WTC11 (cell line): Measurements from ENCODE around the gene PGD. TPM values are rescaled to one million over a fixed set of nuclear protein-coding genes. Genes with fewer than 3 reads are reported as not detected.

Source experiments
- ATAC-seq: fragments of 200-7000 bp; cut with Tn5 transposase; 2 replicates; pipeline ENCODE4 v1.10.0; 2021; ENCODE audit warnings: mild to moderate bottlenecking, moderate library complexity
- CTCF ChIA-PET: fragments of 300-600 bp; sonication (Branson Sonifier 250); formaldehyde crosslinking; loops from one replicate; lab custom pipeline; 2021; ENCODE audit warnings: antibody characterized with exemption; lab: Charles Lee
- POLR2A ChIA-PET: fragments of 350-600 bp; sonication (Branson Sonifier 250); formaldehyde crosslinking; loops from one replicate; lab custom pipeline; 2021; ENCODE audit warnings: antibody characterized with exemption; lab: Charles Lee
- DNase-seq: peaks from one replicate; pipeline ENCODE4 v3.0.0; 2021; ENCODE audit warnings: low spot score
- H3K27ac Mint-ChIP-seq: 2 replicates; pipeline ENCODE4 v1.8.0; 2021; ENCODE audit warnings: mixed read lengths
- H3K27me3 Mint-ChIP-seq: 2 replicates; pipeline ENCODE4 v1.8.0; 2021; ENCODE audit warnings: low read depth, mild to moderate bottlenecking, moderate library complexity, mixed read lengths
- H3K36me3 Mint-ChIP-seq: 2 replicates; pipeline ENCODE4 v1.8.0; 2021; ENCODE audit warnings: mixed read lengths
- H3K4me1 Mint-ChIP-seq: 2 replicates; pipeline ENCODE4 v1.8.0; 2022; ENCODE audit warnings: mixed read lengths
- H3K4me3 Mint-ChIP-seq: 2 replicates; pipeline ENCODE4 v1.8.0; 2021; ENCODE audit warnings: mild to moderate bottlenecking, moderate library complexity, mixed read lengths
- H3K9me3 Mint-ChIP-seq: 2 replicates; pipeline ENCODE4 v1.8.0; 2021; ENCODE audit warnings: mixed read lengths
- ATF2 ChIP-seq: sonication (generic); formaldehyde crosslinking; IDR thresholded peaks from 2 replicates; pipeline ENCODE4 v1.8.1; 2022; ENCODE audit warnings: low read depth, missing genetic modification reagents, borderline replicate concordance
- E2F1 ChIP-seq: sonication (generic); formaldehyde crosslinking; IDR thresholded peaks from 2 replicates; pipeline ENCODE4 v1.8.0; 2022; ENCODE audit warnings: mild to moderate bottlenecking, missing genetic modification reagents
- GABPB1 ChIP-seq: sonication (generic); formaldehyde crosslinking; IDR thresholded peaks from 2 replicates; pipeline ENCODE4 v1.8.1; 2023; ENCODE audit warnings: mild to moderate bottlenecking, missing genetic modification reagents
- GRHL2 ChIP-seq: fragments of 250-450 bp; sonication (Bioruptor Pico); IDR thresholded peaks from 2 replicates; pipeline ENCODE4 v1.8.0; 2022; ENCODE audit warnings: mild to moderate bottlenecking, moderate library complexity; ENCODE audit not compliant: insufficient replicate concordance, severe bottlenecking
- IRF1 ChIP-seq: sonication (generic); formaldehyde crosslinking; IDR thresholded peaks from 2 replicates; pipeline ENCODE4 v1.8.0; 2023; ENCODE audit warnings: missing genetic modification reagents
- JUN ChIP-seq: sonication (generic); formaldehyde crosslinking; IDR thresholded peaks from 2 replicates; pipeline ENCODE4 v1.8.0; 2023; ENCODE audit warnings: mild to moderate bottlenecking, missing genetic modification reagents
- KAT7 ChIP-seq: sonication (generic); formaldehyde crosslinking; IDR thresholded peaks from 2 replicates; pipeline ENCODE4 v1.8.1; 2023; ENCODE audit warnings: missing genetic modification reagents, mild to moderate bottlenecking, borderline replicate concordance
- MXD4 ChIP-seq: fragments of 250-450 bp; sonication (Bioruptor Pico); IDR thresholded peaks from 2 replicates; pipeline ENCODE4 v1.8.0; 2021; ENCODE audit warnings: mild to moderate bottlenecking, moderate library complexity, borderline replicate concordance
- PREB ChIP-seq: sonication (generic); formaldehyde crosslinking; IDR thresholded peaks from 2 replicates; pipeline ENCODE4 v1.8.1; 2022; ENCODE audit warnings: mild to moderate bottlenecking, missing genetic modification reagents, moderate library complexity, borderline replicate concordance
- SOX15 ChIP-seq: fragments of 250-450 bp; sonication (Bioruptor Pico); IDR thresholded peaks from 2 replicates; pipeline ENCODE4 v1.9.0; 2021; ENCODE audit warnings: mild to moderate bottlenecking
- STAT6 ChIP-seq: sonication (generic); formaldehyde crosslinking; conservative IDR thresholded peaks from 2 replicates; pipeline ENCODE4 v1.8.1; 2023; ENCODE audit warnings: mild to moderate bottlenecking, low read depth, missing genetic modification reagents, moderate library complexity
- TP53 ChIP-seq: sonication (generic); formaldehyde crosslinking; IDR thresholded peaks from 2 replicates; pipeline ENCODE4 v1.8.1; 2023; ENCODE audit warnings: mild to moderate bottlenecking, missing genetic modification reagents
- USF2 ChIP-seq: sonication (generic); formaldehyde crosslinking; IDR thresholded peaks from 2 replicates; pipeline ENCODE4 v1.8.1; 2023; ENCODE audit warnings: mild to moderate bottlenecking, missing genetic modification reagents, moderate library complexity
- ZMAT4 ChIP-seq: fragments of 250-450 bp; sonication (Bioruptor Pico); IDR thresholded peaks from 2 replicates; pipeline ENCODE4 v1.9.0; 2021; ENCODE audit warnings: mild to moderate bottlenecking
- ZNF281 ChIP-seq: sonication (generic); formaldehyde crosslinking; IDR thresholded peaks from 2 replicates; pipeline ENCODE4 v1.8.0; 2023; ENCODE audit warnings: mild to moderate bottlenecking, missing genetic modification reagents
- ZNF512 ChIP-seq: sonication (generic); formaldehyde crosslinking; IDR thresholded peaks from 2 replicates; pipeline ENCODE4 v1.8.1; 2022; ENCODE audit warnings: missing genetic modification reagents, borderline replicate concordance
- total RNA-seq: library from RNA; stranded (reverse); gene quantifications from 3 replicates; pipeline ENCODE4 v1.2.3, GENCODE V29; 2021

The PGD gene
- total RNA-seq, 1 experiment from 2014 or later = 278 TPM

DNA sequence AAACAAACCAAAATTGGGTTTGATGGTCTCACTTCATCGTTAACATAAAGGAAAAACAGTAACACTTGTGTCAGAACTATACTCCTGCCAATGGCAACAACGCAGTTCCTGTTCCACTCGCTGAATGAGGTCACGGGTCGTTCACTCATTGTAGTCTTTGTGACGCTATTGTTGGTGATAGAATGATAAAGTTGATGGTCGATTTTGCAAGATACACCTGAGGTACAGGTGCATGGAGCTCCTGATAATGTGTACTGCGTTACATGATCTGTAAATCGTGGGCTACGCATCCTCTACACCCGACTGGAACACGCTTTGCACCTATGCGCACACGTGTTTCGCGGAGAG, 31.0 kb downstream of the PGD start:
- Mint-ChIP-seq H3K36me3 (no peaks in the 10 kb centered on the region), H3K9me3 (no peaks in the 10 kb centered on the region), H3K4me1 (peaks cover 20% of the 10 kb centered on the region), H3K27ac (peak overlapping the region; percentile 92), H3K27me3 (no peaks in the 10 kb centered on the region), H3K4me3 (peak overlapping the region; percentile 77)
- ChIA-PET CTCF (interaction anchor here (0.6 to 3.3 kb wide), 30 partner anchors 10 to 709 kb away, joined by 3 to 39 read pairs (median 4); partner anchors contain the start of genes CORT, CTNNBIP1, KIF1B and PEX14), POLR2A (interaction anchor here (1.0 to 1.9 kb wide), 4 partner anchors 30 to 486 kb away, joined by 3 to 8 read pairs (median 6); partner anchors contain the start of genes LZIC and NMNAT1)
- DNase-seq (no peak), ATAC-seq (no peak)
- TF ChIP-seq IRF1 (CRISPR knock-in tag) (no peak), GRHL2 (no peak), USF2 (CRISPR knock-in tag) (no peak), ATF2 (CRISPR knock-in tag) (no peak), SOX15 (CRISPR knock-in tag) (no peak), KAT7 (CRISPR knock-in tag) (0 out of 2 replicates have a peak, but pooled peaks have one; percentile 9)

- Mint-ChIP-seq H3K4me1 (peaks cover 19% of the 10 kb centered on the region), H3K36me3 (no peaks in the 10 kb centered on the region), H3K9me3 (no peaks in the 10 kb centered on the region), H3K4me3 (peak within 1 kb of the TSS; percentile 77), H3K27ac (peak within 1 kb of the TSS; percentile 94), H3K27me3 (no peaks in the 10 kb centered on the region)
- DNase-seq = peak; percentile 94
- ChIA-PET POLR2A (interaction anchor here (0.6 to 1.9 kb wide), 8 partner anchors 31 to 1808 kb away, joined by 3 to 8 read pairs (median 4); partner anchors contain the start of genes KIF1B, LZIC and NMNAT1), CTCF (interaction anchor here (0.5 to 3.3 kb wide), 35 partner anchors 9 to 1414 kb away, joined by 3 to 39 read pairs (median 4); partner anchors contain the start of genes CORT, CTNNBIP1, KIF1B and PEX14)
- peak; percentile 89 for ATAC-seq
- no peak for TF ChIP-seq TP53 (CRISPR knock-in tag)
- no peak for TF ChIP-seq MXD4 (CRISPR knock-in tag)
- peak; percentile 78; the same call in 1 of the 2 replicates for TF ChIP-seq PREB (CRISPR knock-in tag)
- peak; percentile 84 for TF ChIP-seq GABPB1 (CRISPR knock-in tag)
- TF ChIP-seq STAT6 (CRISPR knock-in tag) = no peak
- TF ChIP-seq GRHL2 = no peak
- 0 out of 2 replicates have a peak, but pooled peaks have one; percentile 45 for TF ChIP-seq JUN (CRISPR knock-in tag)
- peak; percentile 12; the same call in 1 of the 2 replicates for TF ChIP-seq ZNF281 (CRISPR knock-in tag)
- no peak for TF ChIP-seq ZNF512
- TF ChIP-seq ZMAT4 = no peak
- no peak; the same call in 1 of the 2 replicates for TF ChIP-seq E2F1 (CRISPR knock-in tag)
Measured at GRCh38 chr1:10430216-10431069, 31.6 kb downstream of the PGD start, which contains the start of gene CENPS. CENPS (plus strand) TSS chr1:10430433; CDS start chr1:10430518, 85 bp downstream.
